Loucy (cell line): ENCODE data around the gene RSU1.

Source experiments
- H2AFZ ChIP-seq: fragments of 200-600 bp; sonication (generic); 2 replicates; pipeline ENCODE4 v1.6.0; 2016; ENCODE audit warnings: antibody characterized with exemption, mild to moderate bottlenecking, low read length, moderate library complexity
- H3F3A ChIP-seq: fragments of 200-600 bp; 2 replicates; pipeline ENCODE4 v1.6.0; 2016; ENCODE audit warnings: antibody characterized with exemption, low read depth, mild to moderate bottlenecking
- H3K27me3 ChIP-seq: fragments of 200-600 bp; sonication (generic); 2 replicates; pipeline ENCODE4 v1.6.1; 2014; ENCODE audit warnings: low read length, mild to moderate bottlenecking; ENCODE audit not compliant: insufficient read depth, poor library complexity, severe bottlenecking
- H3K36me3 ChIP-seq: fragments of 200-600 bp; sonication (generic); 2 replicates; pipeline ENCODE4 v1.6.1; 2016; ENCODE audit warnings: low read length; ENCODE audit not compliant: insufficient read depth
- H3K4me1 ChIP-seq: fragments of 200-600 bp; sonication (generic); 2 replicates; pipeline ENCODE4 v1.5.1; 2014; ENCODE audit warnings: low read length, mild to moderate bottlenecking; ENCODE audit not compliant: insufficient read depth, poor library complexity, severe bottlenecking
- H3K4me2 ChIP-seq: fragments of 200-600 bp; sonication (generic); 2 replicates; pipeline ENCODE4 v1.6.0; 2014; ENCODE audit warnings: antibody characterized with exemption, low read length, low read depth, mild to moderate bottlenecking; ENCODE audit not compliant: poor library complexity, severe bottlenecking
- H3K4me3 ChIP-seq: fragments of 200-600 bp; sonication (generic); 2 replicates; pipeline ENCODE4 v1.5.1; 2014; ENCODE audit warnings: low read length, mild to moderate bottlenecking, mixed read lengths; ENCODE audit not compliant: poor library complexity, severe bottlenecking
- H3K79me2 ChIP-seq: fragments of 200-600 bp; sonication (generic); 2 replicates; pipeline ENCODE4 v1.6.1; 2014; ENCODE audit warnings: low read length; ENCODE audit not compliant: insufficient read depth
- H3K9ac ChIP-seq: fragments of 200-600 bp; sonication (generic); 2 replicates; pipeline ENCODE4 v1.6.0; 2014; ENCODE audit warnings: mild to moderate bottlenecking, low read depth, low read length, moderate library complexity; ENCODE audit not compliant: poor library complexity, severe bottlenecking
- H3K9me2 ChIP-seq: fragments of 200-600 bp; sonication (generic); replicated peaks from 2 replicates; pipeline ENCODE4 v1.6.1; 2016; ENCODE audit warnings: low read depth, low read length, mixed read lengths
- H3K9me3 ChIP-seq: fragments of 200-600 bp; sonication (generic); 2 replicates; pipeline ENCODE4 v1.6.1; 2014; ENCODE audit warnings: mild to moderate bottlenecking, antibody characterized with exemption, low read length, low read depth; ENCODE audit not compliant: insufficient read depth
- H4K20me1 ChIP-seq: fragments of 200-600 bp; sonication (generic); 2 replicates; pipeline ENCODE4 v1.6.0; 2014; ENCODE audit warnings: antibody characterized with exemption, low read length, mild to moderate bottlenecking; ENCODE audit not compliant: insufficient read depth, poor library complexity, severe bottlenecking
- CTCF ChIP-seq: fragments of 200-600 bp; sonication (generic); conservative IDR thresholded peaks from 2 replicates; pipeline ENCODE4 v1.5.1; 2014; ENCODE audit warnings: mild to moderate bottlenecking, antibody characterized with exemption, low read length
- EZH2phosphoT487 ChIP-seq: fragments of 200-600 bp; IDR thresholded peaks from 2 replicates; pipeline ENCODE4 v1.6.1; 2018; ENCODE audit warnings: antibody characterized with exemption, mild to moderate bottlenecking, moderate library complexity, borderline replicate concordance

The RSU1 gene

GRCh38 chr10:16599662-16600061, 217.6 kb downstream of the RSU1 start:
- Histone ChIP-seq H3K4me1 (no peaks in the 10 kb centered on the region), H4K20me1 (no peaks in the 10 kb centered on the region), H3K9me2 (no peaks in the 10 kb centered on the region), H3K36me3 (no peaks in the 10 kb centered on the region; the same call in 1 of the 2 replicates), H3K4me3 (no peak overlapping the region), H2AFZ (no peak overlapping the region), H3K9me3 (no peaks in the 10 kb centered on the region), H3K79me2 (no peaks in the 10 kb centered on the region), H3K27me3 (no peaks in the 10 kb centered on the region), H3K4me2 (no peak overlapping the region), H3K9ac (no peak overlapping the region), H3F3A (no peaks in the 10 kb centered on the region)
- no peak for TF ChIP-seq EZH2phosphoT487
- no peak for TF ChIP-seq CTCF

GRCh38 chr10:16597656-16598055, 219.6 kb downstream of the RSU1 start:
- Histone ChIP-seq H2AFZ (no peak overlapping the region), H4K20me1 (no peaks in the 10 kb centered on the region), H3K36me3 (no peaks in the 10 kb centered on the region; the same call in 1 of the 2 replicates), H3K4me3 (no peak overlapping the region), H3K4me1 (no peaks in the 10 kb centered on the region), H3K79me2 (no peaks in the 10 kb centered on the region), H3K9me3 (no peaks in the 10 kb centered on the region), H3K9ac (no peak overlapping the region), H3K9me2 (no peaks in the 10 kb centered on the region), H3F3A (no peaks in the 10 kb centered on the region), H3K4me2 (no peak overlapping the region), H3K27me3 (no peaks in the 10 kb centered on the region)
- no peak for TF ChIP-seq EZH2phosphoT487
- no peak for TF ChIP-seq CTCF

- Histone ChIP-seq H3K79me2 (no peaks in the 10 kb centered on the region), H3K9me3 (no peaks in the 10 kb centered on the region), H2AFZ (no peak overlapping the region), H3K4me2 (no peak overlapping the region), H4K20me1 (no peaks in the 10 kb centered on the region), H3F3A (no peaks in the 10 kb centered on the region), H3K9me2 (no peaks in the 10 kb centered on the region), H3K4me1 (no peaks in the 10 kb centered on the region), H3K4me3 (no peak overlapping the region), H3K9ac (no peak overlapping the region), H3K27me3 (no peaks in the 10 kb centered on the region), H3K36me3 (peaks cover 8% of the 10 kb centered on the region; the same call in 1 of the 2 replicates)
- TF ChIP-seq CTCF: no peak
Measured at GRCh38 chr10:16592378-16592777, 224.8 kb downstream of the RSU1 start.
